BJ (cell line): Measurements from ENCODE around the gene AKT3. TPM values are rescaled to one million over a fixed set of nuclear protein-coding genes. Genes with fewer than 3 reads are reported as not detected.

ENCODE experiments used
- CTCF ChIA-PET: fragments of 350-600 bp; formaldehyde crosslinking; extraction: SDS; loops from one replicate; lab custom pipeline; 2021; ENCODE audit warnings: antibody characterized with exemption, inconsistent platforms; lab: Yijun Ruan, JAX
- POLR2A ChIA-PET: fragments of 300-600 bp; sonication (Branson Sonifier 250); formaldehyde crosslinking; extraction: SDS; loops from one replicate; lab custom pipeline; 2021; ENCODE audit warnings: antibody characterized with exemption; lab: Charles Lee
- DNase-seq: peaks from one replicate; pipeline ENCODE4 v3.0.0-alpha.2; 2011; ENCODE audit warnings: low read depth
- H3K27me3 ChIP-seq: 2 replicates; pipeline ENCODE4 v1.6.0; 2011; ENCODE audit warnings: low read length; ENCODE audit not compliant: control insufficient read depth, insufficient read depth
- H3K36me3 ChIP-seq: 2 replicates; pipeline ENCODE4 v1.5.1; 2011; ENCODE audit warnings: low read length; ENCODE audit not compliant: control insufficient read depth, insufficient read depth
- H3K4me3 ChIP-seq: 2 replicates; pipeline ENCODE4 v1.5.1; 2011; ENCODE audit warnings: low read depth, mild to moderate bottlenecking, control low read depth, low read length
- polyA plus RNA-seq: library from polyadenylated mRNA; depleted of rRNA; stranded (reverse); fragments of >200 nt; gene quantifications from 2 replicates; pipeline ENCODE4 v1.2.3, GENCODE V29; 2011
- TF ChIP-seq, protein P1 (sequence below): IDR thresholded peaks from 2 replicates; pipeline ENCODE4 v1.5.1; 2011; ENCODE audit warnings: low read depth, mild to moderate bottlenecking, control low read depth, inconsistent platforms, low read length, moderate library complexity; ENCODE audit not compliant: insufficient read depth

Gene AKT3
- polyA plus RNA-seq, 1 experiment = 23.8 TPM

DNA sequence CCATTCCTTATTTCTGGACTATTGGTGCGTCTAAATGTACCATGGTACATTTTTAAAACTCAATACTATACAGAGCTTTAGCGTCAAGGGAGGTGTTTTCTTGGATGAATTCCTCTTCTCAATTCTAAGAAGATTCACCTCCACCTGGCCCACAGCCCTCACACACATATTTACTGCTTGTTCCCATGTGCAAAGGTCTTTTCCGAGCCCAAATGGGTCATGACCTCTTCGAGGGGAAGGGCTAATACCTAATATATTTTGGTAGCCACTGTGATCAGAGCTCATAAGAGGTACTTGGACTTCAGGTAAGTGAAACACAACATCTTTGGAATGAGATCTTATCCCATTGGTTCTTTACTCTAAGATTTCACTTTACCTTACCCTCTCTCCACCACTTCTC is 388.3 kb downstream of the AKT3 start:
- TF ChIP-seq, protein P1, sequence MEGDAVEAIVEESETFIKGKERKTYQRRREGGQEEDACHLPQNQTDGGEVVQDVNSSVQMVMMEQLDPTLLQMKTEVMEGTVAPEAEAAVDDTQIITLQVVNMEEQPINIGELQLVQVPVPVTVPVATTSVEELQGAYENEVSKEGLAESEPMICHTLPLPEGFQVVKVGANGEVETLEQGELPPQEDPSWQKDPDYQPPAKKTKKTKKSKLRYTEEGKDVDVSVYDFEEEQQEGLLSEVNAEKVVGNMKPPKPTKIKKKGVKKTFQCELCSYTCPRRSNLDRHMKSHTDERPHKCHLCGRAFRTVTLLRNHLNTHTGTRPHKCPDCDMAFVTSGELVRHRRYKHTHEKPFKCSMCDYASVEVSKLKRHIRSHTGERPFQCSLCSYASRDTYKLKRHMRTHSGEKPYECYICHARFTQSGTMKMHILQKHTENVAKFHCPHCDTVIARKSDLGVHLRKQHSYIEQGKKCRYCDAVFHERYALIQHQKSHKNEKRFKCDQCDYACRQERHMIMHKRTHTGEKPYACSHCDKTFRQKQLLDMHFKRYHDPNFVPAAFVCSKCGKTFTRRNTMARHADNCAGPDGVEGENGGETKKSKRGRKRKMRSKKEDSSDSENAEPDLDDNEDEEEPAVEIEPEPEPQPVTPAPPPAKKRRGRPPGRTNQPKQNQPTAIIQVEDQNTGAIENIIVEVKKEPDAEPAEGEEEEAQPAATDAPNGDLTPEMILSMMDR = no peak
- Histone ChIP-seq H3K27me3 (no peaks in the 10 kb centered on the region), H3K36me3 (no peaks in the 10 kb centered on the region), H3K4me3 (no peak overlapping the region)
- POLR2A ChIA-PET = no interaction called here
- CTCF ChIA-PET = no interaction called here
- no peak for DNase-seq

GRCh38 chr1:243459059-243459458 is 391.0 kb downstream of the AKT3 start:
- Histone ChIP-seq H3K4me3 (no peak overlapping the region), H3K27me3 (no peaks in the 10 kb centered on the region), H3K36me3 (no peaks in the 10 kb centered on the region)
- no peak for DNase-seq
- POLR2A ChIA-PET = no interaction called here
- CTCF ChIA-PET = no interaction called here
- TF ChIP-seq, protein P1 = no peak

DNA sequence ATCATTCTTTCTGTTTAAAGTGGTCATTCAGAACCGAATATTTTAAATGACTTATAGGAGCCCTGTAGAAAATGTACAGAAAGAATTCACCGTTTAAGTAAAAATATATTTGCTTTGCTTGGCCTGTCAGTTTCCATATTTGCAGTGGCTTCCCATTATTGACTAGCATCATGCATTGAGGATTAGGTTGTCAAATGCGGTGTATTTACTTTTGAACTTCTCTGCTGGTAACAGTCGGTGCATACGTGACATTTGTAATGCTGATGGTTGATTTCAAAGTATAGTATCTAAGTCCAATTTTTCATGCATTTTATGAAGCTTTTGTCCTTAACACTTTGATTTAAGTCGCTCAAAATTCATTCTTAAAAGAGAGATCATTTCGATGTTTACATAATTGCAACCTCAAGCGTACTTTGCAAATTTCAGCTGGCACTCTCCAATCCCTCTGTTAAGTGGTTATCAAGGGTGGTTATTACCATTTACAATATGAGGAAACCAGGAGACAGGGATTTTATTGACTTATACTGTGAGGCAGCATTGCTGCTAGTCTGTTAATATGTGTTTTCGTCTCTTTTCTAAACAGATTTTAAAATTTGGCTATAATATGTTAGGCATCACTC is 392.6 kb downstream of the AKT3 start:
- Histone ChIP-seq H3K4me3 (no peak overlapping the region), H3K36me3 (no peaks in the 10 kb centered on the region), H3K27me3 (no peaks in the 10 kb centered on the region)
- no peak for DNase-seq
- POLR2A ChIA-PET = no interaction called here
- TF ChIP-seq, protein P1 = no peak
- CTCF ChIA-PET = interaction anchor here (1.2 kb wide), 1 partner anchor 20 kb away, joined by 3 read pairs; no protein-coding TSS in a partner anchor

GRCh38 chr1:243455760-243456651 is 394.0 kb downstream of the AKT3 start:
- CTCF ChIA-PET = interaction anchor here (0.7 kb wide), 1 partner anchor 500 kb away, joined by 3 read pairs; no protein-coding TSS in a partner anchor
- TF ChIP-seq, protein P1 = no peak
- H3K36me3 ChIP-seq = no peaks in the 10 kb centered on the region
- H3K27me3 ChIP-seq = no peaks in the 10 kb centered on the region
- no peak for DNase-seq
- POLR2A ChIA-PET = no interaction called here
- no peak overlapping the region for H3K4me3 ChIP-seq

DNA sequence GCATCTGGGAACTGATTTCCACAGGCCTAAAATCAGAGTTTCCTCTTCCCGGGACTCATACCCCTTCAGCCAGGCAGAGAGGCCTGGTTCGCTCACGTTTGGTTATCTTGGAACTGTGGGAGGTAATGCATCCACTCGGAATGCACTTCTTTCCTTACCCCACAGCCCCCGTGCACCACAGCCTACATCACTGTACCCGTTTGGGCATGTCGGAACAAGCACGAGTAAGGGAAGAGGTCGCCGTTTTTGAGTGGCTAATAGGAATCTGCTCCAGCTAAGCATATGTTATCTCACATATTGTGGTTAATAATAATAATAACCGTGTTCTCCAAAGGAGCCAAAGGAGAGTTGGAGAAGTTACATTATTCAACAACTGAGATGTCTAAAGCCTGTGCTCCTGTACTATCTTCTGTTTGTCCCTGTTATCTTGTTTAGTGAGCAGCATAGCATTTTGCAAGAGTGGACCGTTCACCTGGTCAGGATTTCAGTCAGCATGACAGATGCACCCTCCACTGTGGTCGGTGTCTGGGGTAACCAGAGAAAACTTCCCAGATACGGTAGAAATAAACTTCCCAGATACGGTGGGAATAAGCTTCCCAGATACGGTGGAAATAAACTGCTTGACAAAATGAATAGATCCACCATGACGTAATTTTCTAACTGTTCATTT is 395.6 kb downstream of the AKT3 start:
- POLR2A ChIA-PET = no interaction called here
- Histone ChIP-seq H3K27me3 (no peaks in the 10 kb centered on the region), H3K4me3 (no peak overlapping the region), H3K36me3 (no peaks in the 10 kb centered on the region)
- CTCF ChIA-PET = interaction anchor here (0.9 kb wide), 1 partner anchor 12 kb away, joined by 4 read pairs; no protein-coding TSS in a partner anchor
- no peak for DNase-seq
- TF ChIP-seq, protein P1 = no peak
